ENCODE measurements around the gene SERPING1. TPM values are rescaled to one million over a fixed set of nuclear protein-coding genes. Genes with fewer than 3 reads are reported as not detected.

Gene SERPING1
- total and polyA plus RNA-seq, 2 donors (not counting 3 experiments of a cell fraction or from before 2014, with no cell fraction given), result 0.30 TPM; not detected in 1

- H3K4me3 ChIP-seq (replicated peaks in 1 of 3; ENCODE audit: insufficient read depth in 1 of 3, low read depth in 1 of 3, low read length in 3 of 3), result peak within 1 kb of the TSS; percentile 59 to 98 (median 90)
- no TSS peak for BruUV-seq (replicated peaks)
- peak within 1 kb of the TSS; percentile 92 for H3K9ac ChIP-seq (replicated peaks; ENCODE audit: extremely low read depth, insufficient read depth, low read length)
- dilution Hi-C loops (cut with MboI; ENCODE audit: extremely low pct_ligation_motif_present, low sequenced_read_pairs) (no loop called here), intact Hi-C loops (cut with micrococcal nuclease) (loop anchor here (1.0 kb wide), 3 partner anchors 10 to 127 kb away; partner anchors contain the start of gene TIMM10)
- no peaks in the 10 kb centered on the region for H3K9me1 ChIP-seq (replicated peaks; ENCODE audit: control insufficient read depth, extremely low read depth, insufficient read depth, low read length)
- peak within 1 kb of the TSS; percentile 95 for H3K4me2 ChIP-seq (ENCODE audit: insufficient read depth, low read length)
- H3K79me2 ChIP-seq (ENCODE audit: control insufficient read depth, insufficient read depth, low read length), result peaks cover 22% of the 10 kb centered on the region
- peak; percentile 99 for DNase-seq (ENCODE audit: low read depth, low spot score)
- peaks cover 4% of the 10 kb centered on the region for H3K4me1 ChIP-seq (ENCODE audit: control insufficient read depth, extremely low read depth, insufficient read depth, low read length)
- H3K9me3 ChIP-seq (replicated peaks; ENCODE audit: control insufficient read depth, insufficient read depth, low read length), result no peaks in the 10 kb centered on the region
- ChIA-PET POLR2A (no interaction called here), CTCF (interaction anchor here (1.0 to 5.8 kb wide), 2 partner anchors 9 to 13 kb away, joined by 3 to 26 read pairs; no protein-coding TSS in a partner anchor)
- FAIRE-seq, result peak; percentile 98
- no peaks in the 10 kb centered on the region for H3K27me3 ChIP-seq (ENCODE audit: control insufficient read depth in 2 of 2, insufficient read depth in 2 of 2, low read length in 2 of 2)
- peaks cover 14% of the 10 kb centered on the region in 2 experiments for H3K36me3 ChIP-seq (ENCODE audit: control insufficient read depth in 2 of 2, extremely low read depth in 1 of 2, insufficient read depth in 2 of 2, low read length in 2 of 2)
- peak within 1 kb of the TSS; percentile 77 for H2AFZ ChIP-seq (ENCODE audit: low read depth, low read length)
- no peaks in the 10 kb centered on the region for H4K20me1 ChIP-seq (replicated peaks; ENCODE audit: control insufficient read depth, extremely low read depth, insufficient read depth, low read length)
- peak within 1 kb of the TSS; percentile 75 for H3K27ac ChIP-seq (ENCODE audit: insufficient read depth, low read depth, low read length)
- TF ChIP-seq POLR2A (IDR thresholded peaks at IDR 0.05; ENCODE audit: low read depth, low read length) (peak; percentile 70), EZH2 (IDR thresholded peaks at IDR 0.05; ENCODE audit: borderline replicate concordance, low read depth, low read length, severe bottlenecking) (no peak), GATA2 (IDR thresholded peaks at IDR 0.05; ENCODE audit: insufficient read depth, insufficient read length, low read depth, low read length) (no peak), FOS (IDR thresholded peaks at IDR 0.05; ENCODE audit: borderline replicate concordance, insufficient read depth, low read length) (no peak), POLR2AphosphoS5 (IDR thresholded peaks at IDR 0.05; ENCODE audit: insufficient read depth, low read depth, low read length) (peak; percentile 76), JUN (IDR thresholded peaks at IDR 0.05; ENCODE audit: borderline replicate concordance, insufficient read depth, insufficient read length, low read depth) (no peak), CTCF (IDR thresholded peaks at IDR 0.05; ENCODE audit: extremely low read depth in 1 of 2, insufficient read depth in 1 of 2, low read depth in 1 of 2, low read length in 2 of 2) (no peak), MYC (IDR thresholded peaks at IDR 0.05; ENCODE audit: low read depth, low read length) (peak; percentile 94), MAX (IDR thresholded peaks at IDR 0.05; ENCODE audit: insufficient read depth, insufficient read length) (peak; percentile 70)
Measured at GRCh38 chr11:57657194-57658022, 59.9 kb downstream of the SERPING1 start, which contains the start of gene CLP1. CLP1 (plus strand) TSS chr11:57657762; CDS start chr11:57659477, 1,715 bp downstream.

Data from endothelial cell of umbilical vein (primary cell).